Muscle layer of colon (tissue), 2 donors: ENCODE measurements around the gene FOXL2NB.

ENCODE experiments used
- H3K27ac ChIP-seq: one replicate; pipeline ENCODE4 v1.7.0; 2013; ENCODE audit warnings: low read depth, mild to moderate bottlenecking, low read length, moderate library complexity
- H3K27me3 ChIP-seq, 2 donors: one replicate each; pipeline ENCODE4 v1.7.0; 2013; ENCODE audit warnings: low read length in 2 of 2, mild to moderate bottlenecking in 2 of 2; ENCODE audit not compliant: insufficient read depth in 2 of 2, control insufficient read depth in 1 of 2
- H3K36me3 ChIP-seq: one replicate; pipeline ENCODE4 v1.7.0; 2013; ENCODE audit warnings: mild to moderate bottlenecking, low read length; ENCODE audit not compliant: insufficient read depth
- H3K4me1 ChIP-seq: one replicate; pipeline ENCODE4 v1.7.0; 2013; ENCODE audit warnings: mild to moderate bottlenecking, low read length; ENCODE audit not compliant: insufficient read depth
- H3K4me3 ChIP-seq, 2 donors: one replicate each; pipeline ENCODE4 v1.7.0; 2013; ENCODE audit warnings: low read length in 2 of 2, low read depth in 1 of 2, mild to moderate bottlenecking in 1 of 2, moderate library complexity in 1 of 2
- H3K9ac ChIP-seq: one replicate; pipeline ENCODE4 v1.7.0; 2013; ENCODE audit warnings: low read length
- H3K9me3 ChIP-seq: one replicate; pipeline ENCODE4 v1.7.0; 2013; ENCODE audit warnings: mild to moderate bottlenecking, low read length
- donor health status: abdominal sarcoma.
- donor health status: Adenocarcinoma of cecum.

FOXL2NB gene

GRCh38 chr3:138975351-138975750 is 28.3 kb downstream of the FOXL2NB start:
- H3K9me3 ChIP-seq: no peaks in the 10 kb centered on the region
- H3K9ac ChIP-seq: no peak overlapping the region
- H3K27me3 ChIP-seq: no peaks in the 10 kb centered on the region
- H3K4me1 ChIP-seq: no peaks in the 10 kb centered on the region
- H3K36me3 ChIP-seq: no peaks in the 10 kb centered on the region
- no peak overlapping the region for H3K4me3 ChIP-seq
- no peak overlapping the region for H3K27ac ChIP-seq

GRCh38 chr3:138976047-138976446 is 29.0 kb downstream of the FOXL2NB start:
- Histone ChIP-seq H3K4me1 (no peaks in the 10 kb centered on the region), H3K27ac (no peak overlapping the region), H3K9me3 (no peaks in the 10 kb centered on the region), H3K27me3 (no peaks in the 10 kb centered on the region), H3K4me3 (no peak overlapping the region), H3K36me3 (no peaks in the 10 kb centered on the region), H3K9ac (no peak overlapping the region)

GRCh38 chr3:138984816-138985215 is 37.8 kb downstream of the FOXL2NB start:
- H3K4me3 ChIP-seq: no peak overlapping the region

GRCh38 chr3:138985932-138986331 is 38.9 kb downstream of the FOXL2NB start:
- Histone ChIP-seq H3K4me3 (no peak overlapping the region), H3K9me3 (no peaks in the 10 kb centered on the region), H3K4me1 (no peaks in the 10 kb centered on the region), H3K9ac (no peak overlapping the region), H3K36me3 (no peaks in the 10 kb centered on the region), H3K27ac (no peak overlapping the region), H3K27me3 (no peaks in the 10 kb centered on the region)

More at GRCh38 chr3:138984816-138985215, 37.8 kb downstream of the FOXL2NB start:
- Histone ChIP-seq H3K4me1 (no peaks in the 10 kb centered on the region), H3K36me3 (no peaks in the 10 kb centered on the region), H3K27me3 (no peaks in the 10 kb centered on the region), H3K9ac (no peak overlapping the region), H3K27ac (no peak overlapping the region), H3K9me3 (no peaks in the 10 kb centered on the region)

GRCh38 chr3:138987181-138987580 is 40.2 kb downstream of the FOXL2NB start:
- Histone ChIP-seq H3K9ac (no peak overlapping the region), H3K27me3 (no peaks in the 10 kb centered on the region), H3K9me3 (no peaks in the 10 kb centered on the region), H3K4me3 (no peak overlapping the region), H3K36me3 (no peaks in the 10 kb centered on the region), H3K27ac (no peak overlapping the region), H3K4me1 (no peaks in the 10 kb centered on the region)

- no peaks in the 10 kb centered on the region for H3K27me3 ChIP-seq
- no peaks in the 10 kb centered on the region for H3K4me1 ChIP-seq
- H3K9ac ChIP-seq: no peak overlapping the region
- no peaks in the 10 kb centered on the region for H3K9me3 ChIP-seq
- no peaks in the 10 kb centered on the region for H3K36me3 ChIP-seq
- no peak overlapping the region for H3K27ac ChIP-seq
- H3K4me3 ChIP-seq: no peak overlapping the region
Observed at GRCh38 chr3:138995706-138996105, 48.7 kb downstream of the FOXL2NB start.
